H1 (cell line): ENCODE results near the gene EDC3. TPM values are rescaled to one million over a fixed set of nuclear protein-coding genes. Genes with fewer than 3 reads are reported as not detected.

Experiments used
- CTCF ChIA-PET: fragments of 300-600 bp; sonication (Branson Sonifier 250); formaldehyde crosslinking; loops from one replicate; lab custom pipeline; 2021; ENCODE audit not compliant: partially characterized antibody; lab: Charles Lee
- POLR2A ChIA-PET: fragments of 300-600 bp; sonication (Branson Sonifier 250); formaldehyde crosslinking; loops from one replicate; lab custom pipeline; 2021; ENCODE audit warnings: inconsistent platforms; ENCODE audit not compliant: partially characterized antibody; lab: Charles Lee
- DNase-seq, 2 experiments: peaks; one replicate each; pipeline versions ENCODE4 v3.0.0 to v3.0.0-alpha.2; 2010 to 2022; ENCODE audit warnings: low spot score in 2 of 2, low read depth in 1 of 2, mixed read lengths in 1 of 2
- FAIRE-seq: peaks from 2 replicates; lab custom pipeline; 2011; peaks lifted over from hg19 to GRCh38; lab: Jason Lieb, UNC
- H2AFZ ChIP-seq: 2 replicates; pipeline ENCODE4 v1.8.1; 2012; ENCODE audit warnings: low read length, inconsistent platforms
- H2AK5ac ChIP-seq: 2 replicates; pipeline ENCODE4 v1.6.1; 2013; ENCODE audit warnings: low read depth, low read length
- H2BK120ac ChIP-seq: replicated peaks from 2 replicates; pipeline ENCODE3; 2013; ENCODE audit warnings: low read depth, low read length, inconsistent platforms
- H2BK12ac ChIP-seq: 2 replicates; pipeline ENCODE4 v1.6.1; 2013; ENCODE audit warnings: low read depth, low read length
- H2BK15ac ChIP-seq: 2 replicates; pipeline ENCODE4 v1.6.1; 2013; ENCODE audit warnings: low read length
- H2BK20ac ChIP-seq: 2 replicates; pipeline ENCODE4 v1.6.1; 2013; ENCODE audit warnings: low read length
- H2BK5ac ChIP-seq: 2 replicates; pipeline ENCODE4 v1.6.1; 2013; ENCODE audit warnings: low read depth, low read length
- H3K14ac ChIP-seq: 2 replicates; pipeline ENCODE4 v1.6.1; 2013; ENCODE audit warnings: inconsistent platforms; ENCODE audit not compliant: insufficient read length
- H3K18ac ChIP-seq: 2 replicates; pipeline ENCODE4 v1.6.1; 2013; ENCODE audit warnings: low read length; ENCODE audit errors: extremely low read depth
- H3K23ac ChIP-seq: 2 replicates; pipeline ENCODE4 v1.6.1; 2013; ENCODE audit warnings: inconsistent platforms; ENCODE audit not compliant: insufficient read length
- H3K23me2 ChIP-seq: 2 replicates; pipeline ENCODE4 v1.6.1; 2013; ENCODE audit warnings: low read depth, low read length
- H3K27ac ChIP-seq: 2 replicates; pipeline ENCODE4 v1.6.1; 2011; ENCODE audit warnings: low read depth, low read length, inconsistent platforms
- H3K27me3 ChIP-seq, 4 experiments: replicated peaks in 1 of 4; 1 replicate in 1 of 4; 2 replicates in 3 of 4; pipeline versions ENCODE4 v1.6.1 to v1.8.1; 2011 to 2013; ENCODE audit warnings: low read length in 3 of 4, mild to moderate bottlenecking in 3 of 4, inconsistent platforms in 2 of 4, mixed read lengths in 2 of 4, moderate library complexity in 1 of 4; ENCODE audit not compliant: control insufficient read depth in 3 of 4, insufficient read depth in 3 of 4; ENCODE audit errors: extremely low read depth in 1 of 4
- H3K36me3 ChIP-seq, 4 experiments: 2 replicates each; pipeline versions ENCODE4 v1.6.1 to v1.8.1; 2011 to 2013; ENCODE audit warnings: mild to moderate bottlenecking in 4 of 4, low read length in 3 of 4, moderate library complexity in 2 of 4, control low read depth in 1 of 4, inconsistent platforms in 1 of 4; ENCODE audit not compliant: insufficient read depth in 4 of 4, control insufficient read depth in 2 of 4
- H3K4ac ChIP-seq: replicated peaks from 2 replicates; pipeline ENCODE3; 2013; ENCODE audit warnings: low read length, low read depth, mixed read lengths, inconsistent platforms; ENCODE audit not compliant: insufficient read length
- H3K4me1 ChIP-seq, 4 experiments: replicated peaks in 1 of 4; 1 replicate in 1 of 4; 2 replicates in 3 of 4; pipeline versions ENCODE4 v1.6.1 to v1.8.1; 2011 to 2013; ENCODE audit warnings: low read length in 3 of 4, inconsistent platforms in 2 of 4, mixed read lengths in 1 of 4; ENCODE audit not compliant: insufficient read depth in 4 of 4, control insufficient read depth in 3 of 4
- H3K4me2 ChIP-seq, 2 experiments: 2 replicates each; pipeline versions ENCODE4 v1.6.1 to v1.8.1; 2011 to 2013; ENCODE audit warnings: low read depth in 2 of 2, low read length in 2 of 2, control low read depth in 1 of 2, inconsistent platforms in 1 of 2, mild to moderate bottlenecking in 1 of 2; ENCODE audit not compliant: insufficient read depth in 1 of 2
- H3K4me3 ChIP-seq, 4 experiments: fragments of 200-600, 300-600 bp in 1 of 4; sonication (generic), shearing (Covaris generic), sonication (Bioruptor Twin) in 1 of 4; 2 replicates each; pipeline versions ENCODE4 v1.5.1 to v1.8.1; 2011 to 2016; ENCODE audit warnings: low read length in 4 of 4, low read depth in 3 of 4, control low read depth in 2 of 4, inconsistent platforms in 2 of 4, mild to moderate bottlenecking in 2 of 4, mixed read lengths in 1 of 4, moderate library complexity in 1 of 4; ENCODE audit not compliant: insufficient read depth in 2 of 4; ENCODE audit errors: extremely low read depth in 1 of 4
- H3K56ac ChIP-seq: replicated peaks from 2 replicates; pipeline ENCODE3; 2013; ENCODE audit warnings: low read depth, mild to moderate bottlenecking, mixed read lengths, low read length, inconsistent platforms; ENCODE audit not compliant: insufficient read length
- H3K79me1 ChIP-seq: 2 replicates; pipeline ENCODE4 v1.6.1; 2013; ENCODE audit warnings: low read depth, low read length, control low read depth
- H3K79me2 ChIP-seq, 2 experiments: 2 replicates each; pipeline versions ENCODE4 v1.6.1 to v1.8.1; 2012 to 2013; ENCODE audit warnings: low read length in 2 of 2, mild to moderate bottlenecking in 2 of 2, inconsistent platforms in 1 of 2; ENCODE audit not compliant: insufficient read depth in 2 of 2, control insufficient read depth in 1 of 2
- H3K9ac ChIP-seq, 4 experiments: replicated peaks in 1 of 4; 1 replicate in 1 of 4; 2 replicates in 3 of 4; pipeline versions ENCODE4 v1.6.1 to v1.8.1; 2011 to 2013; ENCODE audit warnings: low read depth in 3 of 4, low read length in 3 of 4, control low read depth in 2 of 4, mild to moderate bottlenecking in 2 of 4, moderate library complexity in 2 of 4, inconsistent platforms in 1 of 4; ENCODE audit errors: extremely low read depth in 1 of 4
- H3K9me3 ChIP-seq, 2 experiments: 2 replicates each; pipeline versions ENCODE4 v1.6.1 to v1.8.1; 2012 to 2013; ENCODE audit warnings: mild to moderate bottlenecking in 2 of 2, moderate library complexity in 2 of 2, control low read depth in 1 of 2, inconsistent platforms in 1 of 2, low read depth in 1 of 2, low read length in 1 of 2, mixed read lengths in 1 of 2; ENCODE audit not compliant: insufficient read depth in 2 of 2
- H4K20me1 ChIP-seq, 2 experiments: replicated peaks in 1 of 2; 2 replicates each; pipeline versions ENCODE3 to v1.8.1; 2011 to 2013; ENCODE audit warnings: inconsistent platforms in 2 of 2, low read length in 2 of 2, mild to moderate bottlenecking in 1 of 2; ENCODE audit not compliant: insufficient read depth in 2 of 2, control insufficient read depth in 1 of 2
- H4K5ac ChIP-seq: 2 replicates; pipeline ENCODE4 v1.6.1; 2013; ENCODE audit warnings: low read length, low read depth, mixed read lengths, inconsistent platforms; ENCODE audit not compliant: insufficient read length
- H4K8ac ChIP-seq: 2 replicates; pipeline ENCODE4 v1.8.0; 2013; ENCODE audit warnings: mild to moderate bottlenecking, moderate library complexity, low read length, inconsistent platforms; ENCODE audit not compliant: insufficient read depth; ENCODE audit errors: extremely low read depth
- H4K91ac ChIP-seq: replicated peaks from 2 replicates; pipeline ENCODE3; 2013; ENCODE audit warnings: low read length, mixed read lengths, inconsistent platforms; ENCODE audit not compliant: insufficient read length
- GTF2F1 ChIP-seq: IDR thresholded peaks from 2 replicates; pipeline ENCODE4 v1.6.1; 2012; ENCODE audit warnings: low read depth, low read length, improper control_type of control experiment, borderline replicate concordance
- POU5F1 ChIP-seq: IDR thresholded peaks from 2 replicates; pipeline ENCODE4 v1.6.1; 2011; ENCODE audit warnings: low read depth, mild to moderate bottlenecking, low read length, moderate library complexity
- RFX5 ChIP-seq: IDR thresholded peaks from 2 replicates; pipeline ENCODE4 v1.6.1; 2011; ENCODE audit warnings: low read depth, low read length, improper control_type of control experiment, borderline replicate concordance
- TCF12 ChIP-seq: IDR thresholded peaks from 2 replicates; pipeline ENCODE4 v1.6.1; 2011; ENCODE audit warnings: low read depth, mild to moderate bottlenecking, low read length
- WGBS, 2 experiments: shearing (Covaris generic) in 1 of 2; methylation state at CpG; one replicate each; pipeline versions ENCODE4 v1.1.6 to v1.1.7; 2013 to 2015; ENCODE audit warnings: low lambda C conversion rate in 2 of 2, mixed read lengths in 2 of 2, inconsistent platforms in 1 of 2, low coverage in 1 of 2, missing lambda C conversion rate in 1 of 2; ENCODE audit not compliant: insufficient replicate concordance in 2 of 2, insufficient coverage in 1 of 2, insufficient read length in 1 of 2; ENCODE audit errors: extremely low coverage in 1 of 2, missing lambda C conversion rate in 1 of 2; 5-methylcytosine and 5-hydroxymethylcytosine counted together
- polyA plus RNA-seq, 7 experiments: library from polyadenylated mRNA; depleted of rRNA in 3 of 7; stranded (reverse) in 5 of 7; unstranded in 2 of 7; fragments of >200 nt in 5 of 7; fragments of 200-250 nt in 2 of 7; gene quantifications; 1 replicate in 5 of 7; 2 replicates in 1 of 7; 4 replicates in 1 of 7; pipeline versions ENCODE4 v1.2.1 to v1.2.3, GENCODE V29; 2011 to 2013; ENCODE audit warnings: missing spikeins in 2 of 7, mixed read lengths in 2 of 7
- total RNA-seq: library from RNA; stranded (reverse); fragmentation: NEBNext Ultra II Directional; extraction: Animal tissue kit (Norgen Biotek cat#: 25700); gene quantifications from 2 replicates; pipeline ENCODE4 v1.2.1, GENCODE V29; 2021
- TF ChIP-seq, protein P1 (sequence below): IDR thresholded peaks from 2 replicates; pipeline ENCODE4 v1.6.1; 2012; ENCODE audit warnings: inconsistent platforms

Gene EDC3
- total and polyA plus RNA-seq, 2 of the 8 experiments (the other 6 are each of a cell fraction or from before 2014, with no cell fraction given), result 45.0 to 50.8 TPM

DNA sequence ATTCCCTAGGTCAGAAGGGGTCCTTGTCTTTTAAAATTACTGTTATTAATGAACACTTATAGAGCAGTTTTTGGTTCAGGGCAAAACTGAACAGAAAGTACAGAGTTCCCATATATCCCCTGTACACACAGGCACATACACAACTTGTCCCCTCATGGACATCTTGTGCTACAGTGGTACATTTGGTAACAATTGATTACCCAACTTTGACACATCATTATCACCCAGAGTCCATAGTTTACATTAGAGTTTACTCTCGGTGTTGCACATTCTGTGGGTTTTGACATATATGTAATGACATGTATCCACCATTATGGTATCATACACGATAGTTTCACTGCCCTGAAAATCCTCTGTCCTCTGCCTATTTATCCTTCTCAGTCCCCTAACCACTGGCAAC is 984 bp upstream of the EDC3 start:
- FAIRE-seq, result no peak
- POLR2A ChIA-PET, result interaction anchor here (0.7 to 3.1 kb wide), 5 partner anchors 13 to 63 kb away, joined by 3 to 12 read pairs (median 5); partner anchors contain the start of gene CYP1A1
- WGBS, 2 experiments, result 57% methylated on average over 2 of the region's 2 CpGs; no CpG with 5 or more reads in 1 of the 2 experiments

More for the DNA sequence above, 984 bp upstream of the EDC3 start:
- H3K36me3 ChIP-seq, result no peaks in the 10 kb centered on the region
- H3K23ac ChIP-seq, result no peak overlapping the region
- no peak overlapping the region for H2AK5ac ChIP-seq
- H3K79me2 ChIP-seq, result peaks cover 21 to 38% of the 10 kb centered on the region in 2 experiments
- peak overlapping the region; percentile 59 to 95; a peak in 3 of 4 replicates for H3K4me2 ChIP-seq
- TF ChIP-seq POU5F1, result no peak
- no peak for TF ChIP-seq TCF12
- no peak for TF ChIP-seq GTF2F1
- TF ChIP-seq, protein P1, sequence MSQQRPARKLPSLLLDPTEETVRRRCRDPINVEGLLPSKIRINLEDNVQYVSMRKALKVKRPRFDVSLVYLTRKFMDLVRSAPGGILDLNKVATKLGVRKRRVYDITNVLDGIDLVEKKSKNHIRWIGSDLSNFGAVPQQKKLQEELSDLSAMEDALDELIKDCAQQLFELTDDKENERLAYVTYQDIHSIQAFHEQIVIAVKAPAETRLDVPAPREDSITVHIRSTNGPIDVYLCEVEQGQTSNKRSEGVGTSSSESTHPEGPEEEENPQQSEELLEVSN, result no peak
- no peak for TF ChIP-seq RFX5
- TF ChIP-seq, all 59 proteins: peak for 0
- no peak overlapping the region for H3K14ac ChIP-seq
- no peak overlapping the region for H3K56ac ChIP-seq
- no peak overlapping the region for H3K18ac ChIP-seq
- no peak overlapping the region for H3K27ac ChIP-seq
- H4K8ac ChIP-seq, result no peak overlapping the region
- no peak overlapping the region for H2BK15ac ChIP-seq
- H3K23me2 ChIP-seq, result peaks cover 5% of the 10 kb centered on the region
- CTCF ChIA-PET, result interaction anchor here (0.8 to 2.1 kb wide), 7 partner anchors 28 to 84 kb away, joined by 3 to 9 read pairs (median 4); partner anchors contain the start of gene CYP1A1
- no peak overlapping the region for H2BK12ac ChIP-seq
- DNase-seq, result no peak
- no peak overlapping the region for H2BK120ac ChIP-seq
- H3K4me3 ChIP-seq, result peak overlapping the region; percentile 82 to 97 (median 92); a peak in 5 of 8 replicates
- H4K5ac ChIP-seq, result no peak overlapping the region
- no peak overlapping the region for H2BK5ac ChIP-seq
- no peak overlapping the region for H3K9ac ChIP-seq
- H4K20me1 ChIP-seq, result no peaks in the 10 kb centered on the region
- H3K4ac ChIP-seq, result no peak overlapping the region
- H3K9me3 ChIP-seq, result no peaks in the 10 kb centered on the region
- no peak overlapping the region for H2BK20ac ChIP-seq
- no peak overlapping the region for H4K91ac ChIP-seq
- H3K79me1 ChIP-seq, result peaks cover 2% of the 10 kb centered on the region; the same call in 1 of the 2 replicates
- peak overlapping the region; percentile 93; the same call in 1 of the 2 replicates for H2AFZ ChIP-seq
- no peaks in the 10 kb centered on the region; a peak in 3 of 7 replicates for H3K27me3 ChIP-seq
- H3K4me1 ChIP-seq, result peaks cover 0 to 5% (median 3%) of the 10 kb centered on the region in 4 experiments; a peak in 4 of 7 replicates
